Pulmonary artery endothelial cell (primary cell): ENCODE results near the gene LLGL2. TPM values are rescaled to one million over a fixed set of nuclear protein-coding genes. Genes with fewer than 3 reads are reported as not detected.
"Not testable (repeated sequence)": the region's sequence is repeated elsewhere in the genome, so short reads cannot be mapped to it uniquely, and the experiment has no call there.

Source experiments
- DNase-seq: peaks from one replicate; pipeline ENCODE4 v3.0.0-alpha.2; 2011; ENCODE audit warnings: low read depth, low spot score
- total RNA-seq: library from RNA; depleted of rRNA; stranded (reverse); fragments of >200 nt; gene quantifications from 2 replicates; pipeline ENCODE4 v1.2.3, GENCODE V29; 2014

Gene LLGL2
- total RNA-seq, 1 donor from 2014 or later: 3.2 TPM

DNA sequence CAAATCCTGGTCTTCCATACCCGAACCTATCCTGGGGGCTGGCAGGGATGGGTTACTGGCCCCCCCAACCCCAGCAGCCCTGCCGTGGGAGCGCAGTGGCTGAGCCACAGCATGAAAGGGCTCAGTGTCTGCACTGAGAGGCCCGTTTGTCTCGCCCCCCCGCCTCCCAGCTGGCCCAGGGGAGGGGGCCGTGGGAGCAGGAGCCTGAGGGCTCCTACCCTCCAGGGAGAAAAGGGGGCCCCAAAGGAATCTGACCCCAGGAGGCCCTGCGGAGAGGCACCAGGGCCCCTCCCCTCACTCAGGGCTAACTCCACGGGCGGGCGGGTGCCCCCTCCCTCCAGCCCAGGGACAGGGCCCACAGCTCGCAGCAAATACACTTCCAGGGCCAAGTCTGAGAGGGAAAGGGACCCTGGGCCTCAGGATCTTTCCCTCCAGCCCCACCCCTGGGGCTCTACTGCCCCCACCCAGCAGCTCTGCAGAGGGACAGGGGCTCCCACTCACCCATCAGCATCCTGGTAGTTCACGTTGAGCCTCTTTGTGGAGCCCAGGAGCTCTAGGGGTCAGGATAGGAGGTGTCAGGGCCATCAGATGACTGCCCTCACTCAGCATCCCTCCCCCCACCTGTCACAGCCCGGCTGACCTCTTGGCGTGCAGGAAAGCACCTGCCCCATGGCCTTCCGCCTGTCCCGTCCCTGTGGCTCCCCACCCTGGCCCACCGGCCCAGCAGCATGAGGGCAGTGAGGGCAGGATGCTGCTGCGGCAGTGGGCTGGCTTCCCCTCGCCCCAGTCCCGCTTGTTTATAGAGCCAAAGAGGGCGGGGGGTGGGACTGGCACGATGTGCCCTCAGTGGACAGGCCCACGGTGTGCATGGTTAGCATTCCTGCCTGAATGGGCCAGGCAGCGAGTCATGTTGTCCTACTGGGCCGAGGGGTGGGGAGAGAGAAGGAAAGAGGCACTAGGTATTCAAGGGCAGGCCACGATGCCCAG lies 17.5 kb upstream of the LLGL2 start:
- no peak for DNase-seq

DNA sequence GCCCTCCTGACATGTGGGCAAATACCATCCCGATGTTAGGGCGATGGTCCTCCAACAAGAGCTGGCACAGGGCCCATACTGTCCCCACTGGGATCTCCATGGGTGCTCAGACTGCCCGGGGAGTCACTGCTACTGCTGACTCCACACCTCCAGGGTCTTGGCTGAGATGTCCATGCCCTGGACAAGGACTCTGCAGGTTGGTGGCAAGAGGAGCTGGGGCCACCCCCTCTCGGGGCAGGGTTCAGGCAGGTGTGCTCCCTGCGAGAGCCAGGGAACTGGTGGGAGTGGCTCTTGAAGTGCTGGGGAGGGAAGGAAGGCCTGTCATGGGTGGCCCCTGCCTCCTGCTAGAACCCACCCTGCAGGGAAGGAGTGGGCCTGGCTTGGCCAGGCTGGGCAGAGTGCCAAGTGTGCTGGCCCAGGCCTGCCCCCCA lies 16.6 kb upstream of the LLGL2 start:
- DNase-seq: no peak

DNA sequence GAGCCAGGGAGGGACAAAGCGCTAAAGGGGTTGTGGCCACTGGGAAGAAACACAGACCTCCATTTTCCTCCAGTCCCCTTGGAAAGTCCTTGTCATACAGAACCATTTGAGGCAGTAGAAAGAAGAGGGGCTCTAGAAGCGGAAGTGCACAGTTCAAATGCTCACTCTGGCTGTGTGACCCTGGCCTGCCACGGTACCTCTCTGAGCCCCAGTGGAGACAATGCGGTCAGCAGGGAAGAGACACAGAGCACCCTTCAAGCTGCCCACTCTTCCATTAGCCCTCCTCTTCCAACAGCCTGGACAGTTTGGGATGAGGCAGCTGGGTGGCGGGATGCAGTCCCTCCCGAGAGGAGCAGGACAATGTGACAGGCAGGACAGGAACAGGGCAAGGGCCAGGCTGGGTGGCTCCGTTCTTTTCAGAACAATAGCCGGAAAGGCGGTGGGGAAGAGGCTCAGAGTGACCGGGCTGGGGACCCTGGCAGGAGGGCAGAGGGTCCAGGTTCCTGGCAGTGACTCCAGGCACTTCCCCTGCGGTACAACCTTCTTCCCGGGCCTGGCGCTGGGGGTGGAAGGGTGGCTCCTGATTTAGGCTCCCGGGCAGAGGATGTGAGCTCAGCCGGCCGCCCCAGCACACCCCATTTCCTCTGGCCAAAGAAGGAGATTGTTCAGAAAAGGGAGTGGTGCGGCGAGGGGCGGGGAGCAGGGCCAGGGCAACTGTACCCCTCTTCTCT lies 15.8 kb upstream of the LLGL2 start:
- DNase-seq: no peak

DNA sequence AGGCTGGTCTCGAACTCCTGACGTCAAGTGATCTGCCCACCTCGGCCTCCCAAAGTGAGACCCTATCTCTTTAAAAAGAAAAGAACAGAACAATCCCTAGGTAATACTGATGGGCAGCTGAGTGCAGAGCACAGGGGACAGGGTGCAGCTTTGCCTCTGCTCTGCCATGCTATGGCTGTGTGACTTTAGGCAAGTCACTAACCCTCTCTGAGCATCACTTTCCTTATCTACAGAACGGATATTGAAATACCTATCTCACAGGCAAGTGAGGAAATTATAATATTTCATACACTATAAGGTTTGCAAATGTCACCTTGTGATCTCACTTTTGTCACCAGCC lies 14.3 kb upstream of the LLGL2 start:
- no peak for DNase-seq

DNA sequence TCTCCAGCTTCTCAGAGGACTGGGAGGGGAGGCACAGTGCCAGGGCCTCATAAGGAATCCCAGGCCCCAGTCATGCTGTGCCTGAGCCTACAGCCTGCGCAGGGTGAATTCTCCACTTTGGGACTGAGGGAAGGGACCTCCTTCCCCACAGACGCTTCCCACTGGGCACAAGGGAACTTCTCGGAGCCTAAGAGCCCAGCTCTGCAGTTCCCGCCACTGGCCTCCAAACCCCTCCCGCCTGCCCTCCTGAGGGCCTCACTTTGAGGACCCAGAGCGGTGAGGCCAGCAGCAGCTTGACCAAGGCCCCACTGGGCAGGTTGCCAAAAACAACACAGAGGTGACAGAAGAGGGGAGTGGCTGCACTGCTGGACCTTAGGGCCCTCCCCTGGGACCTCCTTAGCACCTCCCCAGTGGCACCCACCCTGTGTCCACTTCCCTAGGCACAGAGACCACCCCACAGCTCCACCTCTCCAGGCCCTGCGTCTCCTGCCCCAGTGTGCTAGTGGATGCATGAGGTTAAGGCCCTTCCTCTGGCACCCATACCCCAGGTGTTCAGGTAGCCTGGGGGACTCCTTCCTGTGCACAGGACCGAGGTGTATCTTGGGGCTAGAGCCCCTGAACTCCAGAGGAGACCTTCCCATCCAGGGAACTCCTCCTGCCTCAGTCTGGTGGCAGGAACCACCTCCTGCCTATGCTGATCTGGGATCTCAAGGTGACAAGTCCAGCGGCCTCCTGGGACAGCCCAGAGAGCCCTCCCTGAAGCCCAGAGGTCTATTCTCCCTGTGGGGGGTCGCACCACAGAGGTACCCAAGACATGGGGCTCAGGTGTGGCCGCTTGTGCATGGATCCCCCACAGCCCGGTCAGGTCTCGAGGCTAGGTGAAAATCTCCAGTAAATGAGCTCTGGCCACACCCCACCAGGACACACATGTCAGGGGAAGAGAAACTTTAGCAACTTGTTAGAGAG lies 13.6 kb upstream of the LLGL2 start:
- DNase-seq: no peak

DNA sequence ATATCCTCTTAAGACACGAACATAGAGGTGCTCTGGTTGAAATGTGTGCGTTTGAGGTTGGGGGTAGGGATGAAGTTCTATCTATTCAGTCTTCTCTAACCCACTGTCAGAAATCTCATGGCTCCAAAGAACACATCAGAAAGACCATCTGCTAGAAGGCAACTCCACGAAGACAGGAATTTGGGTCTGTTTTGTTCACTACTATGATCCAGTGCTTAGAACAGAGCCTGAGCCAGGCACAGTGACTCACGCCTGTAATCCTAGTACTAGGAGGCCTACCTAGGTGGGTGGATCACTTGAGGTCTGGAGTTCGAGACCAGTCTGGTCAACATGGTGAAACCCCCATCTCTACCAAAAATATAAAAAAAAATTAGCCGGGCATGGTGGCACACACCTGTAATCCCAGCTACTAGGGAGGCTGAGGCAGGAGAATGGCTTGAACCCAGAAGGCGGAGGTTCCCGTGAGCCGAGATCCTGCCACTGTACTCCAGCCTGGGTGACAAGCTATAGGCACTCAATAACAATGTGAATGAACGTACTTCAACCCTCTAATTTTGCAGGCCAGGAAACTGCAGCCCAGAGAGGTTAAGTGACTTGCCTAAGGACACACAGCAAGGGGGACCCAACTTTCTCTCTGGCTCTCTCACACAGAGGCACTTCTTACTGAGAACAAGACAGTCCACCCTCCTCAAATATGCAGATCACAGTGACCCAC lies 12.4 kb upstream of the LLGL2 start:
- no peak for DNase-seq

DNA sequence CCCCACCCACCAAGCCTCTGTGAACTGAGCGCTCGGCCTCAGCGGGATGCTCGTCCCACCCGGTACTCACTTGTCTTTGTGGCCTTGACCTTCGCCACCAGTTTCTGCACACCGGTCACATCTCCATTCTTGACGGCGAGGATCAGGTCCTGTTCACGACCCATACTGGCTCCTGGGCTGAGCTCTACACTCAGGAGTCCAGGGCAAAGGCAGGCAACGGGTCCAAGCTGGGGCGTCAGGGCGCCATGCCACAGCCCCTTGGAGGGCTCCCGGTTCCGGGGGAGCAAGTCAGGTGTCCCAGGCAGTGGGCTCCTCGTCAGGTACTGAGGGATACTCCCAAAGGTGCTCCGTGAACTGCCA lies 11.9 kb upstream of the LLGL2 start:
- no peak for DNase-seq

DNA sequence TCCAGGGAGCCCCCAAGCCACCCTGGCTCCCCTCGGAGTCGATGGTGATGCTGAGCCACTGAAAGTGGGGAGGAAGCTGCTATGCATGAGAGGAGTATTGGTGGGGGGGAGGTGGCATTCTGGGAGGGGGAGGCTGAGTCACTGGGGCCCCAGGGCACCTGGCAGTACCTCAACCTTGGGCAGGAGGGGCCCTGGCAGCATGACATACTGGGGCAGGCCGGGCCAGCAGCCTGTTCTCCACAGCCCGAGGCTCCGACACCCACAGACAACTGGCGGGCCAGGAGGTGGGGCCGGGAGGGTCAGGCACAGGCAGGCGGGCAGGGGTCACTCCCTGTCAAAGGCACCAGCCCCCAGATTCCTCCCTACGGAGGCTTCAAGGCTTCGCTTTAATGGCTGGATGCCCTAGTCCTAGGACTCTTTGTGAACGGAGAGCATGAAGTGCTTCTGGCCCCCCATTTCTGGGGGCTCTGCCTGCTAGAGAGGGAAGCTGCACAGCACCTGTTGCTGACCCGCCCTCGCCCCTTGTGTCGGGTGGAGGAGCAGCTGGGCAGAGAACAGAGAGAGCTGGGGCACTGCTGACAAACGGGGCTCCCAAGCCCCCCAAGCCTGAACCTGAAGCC lies 11.1 kb upstream of the LLGL2 start:
- DNase-seq: no peak

DNA sequence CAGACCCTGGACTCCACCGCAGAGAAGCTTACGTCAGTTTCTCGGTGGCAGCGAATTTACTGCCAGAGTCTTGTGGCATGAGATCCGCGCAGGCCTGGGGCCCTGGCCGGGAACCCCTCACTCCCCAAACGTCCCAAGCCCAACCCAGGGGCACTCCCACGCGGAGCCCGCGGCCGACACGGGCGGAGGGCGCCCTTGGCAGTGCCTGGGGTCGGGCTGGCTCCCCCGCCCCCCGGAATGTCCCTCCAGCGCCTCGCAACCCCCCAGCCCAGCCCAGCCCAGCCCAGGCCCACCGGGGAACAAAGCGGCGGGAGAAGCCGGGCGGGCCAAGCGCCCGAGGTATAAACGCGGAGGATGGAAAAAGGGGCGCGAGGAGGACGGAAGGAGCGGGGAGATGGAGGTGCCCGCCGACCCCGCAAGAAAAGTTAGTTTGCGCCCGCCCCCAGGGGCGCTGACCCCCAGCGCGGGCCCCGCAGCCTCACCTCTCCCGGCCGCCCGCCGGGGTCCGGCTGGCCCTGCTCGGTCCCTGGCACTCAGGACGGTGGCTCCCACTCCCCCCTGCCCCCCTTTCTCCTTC lies 10.5 kb upstream of the LLGL2 start:
- no peak for DNase-seq

DNA sequence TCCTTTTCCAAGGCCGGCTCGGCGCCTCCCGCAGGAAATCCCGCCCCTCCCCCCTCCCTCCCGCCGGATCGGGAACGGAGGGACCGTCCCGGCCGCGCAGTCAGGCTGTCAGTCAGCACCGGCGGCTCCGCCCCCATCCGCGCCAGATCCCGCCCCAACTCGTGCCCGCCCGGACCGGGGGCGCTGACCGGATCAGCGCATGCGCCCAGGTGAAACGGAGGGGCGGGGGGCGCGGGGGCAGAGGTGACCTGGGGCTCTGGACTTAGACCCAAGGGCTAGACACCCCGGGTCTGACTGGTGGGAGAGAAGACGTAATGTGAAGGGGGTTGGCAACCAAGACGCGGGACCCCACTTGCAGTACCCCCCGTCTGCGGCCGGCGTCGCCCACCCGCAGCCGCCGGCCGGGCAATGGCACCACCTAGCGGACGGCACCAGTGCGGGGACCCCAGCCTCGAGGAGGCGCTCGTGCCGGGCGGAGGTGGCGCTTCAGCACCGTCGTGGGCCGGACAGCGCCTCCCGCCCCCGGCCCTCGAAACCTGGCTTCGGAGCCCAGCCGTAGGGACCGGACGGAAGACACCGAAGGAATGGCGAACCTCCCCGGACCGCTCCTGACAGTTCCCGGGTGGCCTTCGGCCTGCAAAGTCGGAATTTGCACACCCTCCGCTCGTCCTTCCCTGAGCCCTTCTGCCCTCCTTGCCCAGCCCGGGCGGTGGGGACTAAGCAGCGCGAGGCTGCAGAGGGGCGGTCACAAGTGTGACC lies 9.8 kb upstream of the LLGL2 start, which contains the start of gene CASKIN2:
TSS of gene CASKIN2 (minus strand) at position 42 of the 759 bp plus-strand sequence. CDS start 1,733 bp downstream, outside the sequence.
- DNase-seq: peak; percentile 71

DNA sequence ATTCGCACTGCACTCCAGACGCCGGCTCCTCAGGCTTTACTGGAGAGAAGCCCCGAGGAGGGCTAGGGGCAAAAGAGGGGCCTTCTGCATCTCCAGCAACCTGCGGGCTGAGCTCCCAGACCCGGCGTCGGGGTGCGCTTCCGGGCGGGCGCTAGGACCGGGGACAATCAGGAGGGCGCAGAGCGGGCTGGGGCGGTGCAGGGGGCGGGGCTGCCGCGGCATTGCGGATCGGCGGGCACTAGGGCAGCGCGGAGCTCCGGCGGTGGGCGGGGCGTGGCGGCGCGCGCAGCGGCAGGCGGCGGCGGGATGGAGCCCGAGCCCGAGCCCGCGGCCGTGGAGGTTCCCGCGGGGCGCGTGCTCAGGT lies 9.3 kb upstream of the LLGL2 start, which contains the start of gene TSEN54:
TSS of gene TSEN54 (plus strand) at position 274 of the 364 bp plus-strand sequence. CDS start at position 307, 33 bp downstream.
- peak; percentile 33 for DNase-seq

DNA sequence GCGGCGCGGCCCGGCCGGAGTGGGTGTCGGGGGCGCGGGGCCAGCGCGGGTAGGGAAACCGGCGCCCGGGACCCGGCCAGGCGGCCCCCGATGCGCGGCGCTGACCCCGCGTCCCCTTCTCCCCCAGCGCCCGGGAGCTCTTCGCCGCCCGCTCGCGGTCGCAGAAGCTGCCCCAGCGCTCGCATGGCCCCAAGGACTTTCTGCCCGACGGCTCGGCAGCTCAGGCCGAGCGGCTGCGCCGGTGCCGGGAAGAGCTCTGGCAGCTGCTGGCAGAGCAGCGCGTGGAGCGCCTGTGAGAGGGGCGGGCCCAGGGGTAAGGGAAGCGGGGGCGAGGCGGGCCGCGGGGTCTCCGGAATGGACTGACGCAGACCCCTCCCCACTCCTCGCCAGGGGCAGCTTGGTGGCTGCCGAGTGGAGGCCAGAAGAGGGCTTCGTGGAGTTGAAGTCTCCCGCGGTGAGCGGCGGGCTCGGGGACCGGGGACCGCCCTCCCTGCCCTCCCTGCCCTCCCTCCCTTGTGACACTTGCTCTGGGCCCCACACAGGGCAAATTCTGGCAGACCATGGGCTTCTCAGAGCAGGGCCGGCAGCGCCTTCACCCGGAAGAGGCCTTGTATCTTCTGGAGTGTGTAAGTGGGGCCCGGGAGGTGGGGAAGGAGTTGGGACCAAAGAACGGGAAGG lies 8.7 kb upstream of the LLGL2 start:
- no peak for DNase-seq

DNA sequence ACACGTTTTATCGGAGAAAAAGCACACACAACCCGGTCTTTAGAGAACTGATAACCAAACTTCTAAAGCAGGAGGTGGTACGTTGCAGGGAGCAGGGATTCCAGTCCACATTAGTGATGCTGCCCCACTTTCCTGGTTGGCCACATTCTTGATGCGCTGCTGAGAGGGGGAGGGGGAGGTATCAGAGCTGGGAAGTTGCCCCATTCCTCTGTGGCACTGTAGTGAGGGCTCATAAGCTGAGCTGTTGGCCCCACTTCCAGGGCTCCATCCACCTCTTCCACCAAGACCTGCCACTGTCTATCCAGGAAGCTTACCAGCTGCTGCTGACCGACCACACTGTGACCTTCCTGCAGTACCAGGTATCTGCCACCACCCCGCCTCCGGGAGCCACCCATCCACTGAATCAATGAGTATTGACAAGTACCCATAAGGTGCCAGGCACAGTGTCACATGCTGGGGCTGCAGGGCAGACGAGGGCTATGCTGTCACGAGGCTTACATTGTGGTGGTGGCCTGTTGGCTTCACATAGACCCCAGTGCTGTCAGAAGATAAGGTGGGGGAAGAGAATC lies 8.1 kb upstream of the LLGL2 start:
- no peak for DNase-seq

DNA sequence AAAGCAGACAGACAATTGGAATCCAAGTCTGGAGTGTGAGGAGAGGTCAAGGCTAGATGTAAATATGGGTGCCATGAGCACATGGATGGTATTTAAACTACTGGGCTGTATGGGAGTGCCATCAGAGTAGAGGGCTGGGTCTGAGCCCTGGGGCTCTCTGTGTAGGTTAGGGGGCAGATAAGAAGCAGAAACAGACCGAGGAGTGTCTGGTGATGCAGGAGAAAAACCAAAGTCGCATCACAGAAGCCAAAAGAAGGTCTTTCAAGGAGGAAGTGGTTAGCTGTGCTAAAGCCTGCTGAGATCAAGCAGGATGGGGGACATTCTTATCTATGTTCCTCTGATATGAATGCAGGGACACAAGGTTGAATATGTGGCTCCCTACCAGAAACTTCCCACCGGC lies 7.3 kb upstream of the LLGL2 start:
- DNase-seq: no peak

DNA sequence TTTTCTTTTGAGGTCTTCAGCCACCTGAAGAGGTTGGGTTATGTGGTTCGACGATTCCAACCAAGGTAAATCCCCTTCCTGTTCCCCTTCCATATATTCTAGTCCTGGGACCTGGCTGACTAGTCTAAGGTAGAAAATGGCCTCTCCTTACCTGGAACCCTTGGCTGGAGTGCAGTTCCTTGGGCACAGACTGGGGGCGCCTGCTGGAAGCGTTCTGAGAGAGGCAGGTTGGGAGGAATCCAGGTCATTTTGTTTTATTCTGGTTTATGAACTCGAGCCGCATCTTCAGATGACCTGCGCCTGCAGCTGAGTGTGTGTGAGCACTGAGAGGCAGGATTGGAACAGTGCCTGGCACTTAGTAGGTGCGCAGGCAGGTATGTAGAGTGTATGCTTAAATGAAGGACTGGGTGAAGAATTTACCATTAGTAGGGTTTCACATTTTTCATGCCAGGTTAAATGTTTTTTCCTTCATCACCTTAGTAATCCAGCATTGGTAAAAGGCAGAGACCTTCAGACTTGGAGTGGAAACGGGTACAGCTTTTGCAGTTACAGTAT lies 6.4 kb upstream of the LLGL2 start:
- no peak for DNase-seq

DNA sequence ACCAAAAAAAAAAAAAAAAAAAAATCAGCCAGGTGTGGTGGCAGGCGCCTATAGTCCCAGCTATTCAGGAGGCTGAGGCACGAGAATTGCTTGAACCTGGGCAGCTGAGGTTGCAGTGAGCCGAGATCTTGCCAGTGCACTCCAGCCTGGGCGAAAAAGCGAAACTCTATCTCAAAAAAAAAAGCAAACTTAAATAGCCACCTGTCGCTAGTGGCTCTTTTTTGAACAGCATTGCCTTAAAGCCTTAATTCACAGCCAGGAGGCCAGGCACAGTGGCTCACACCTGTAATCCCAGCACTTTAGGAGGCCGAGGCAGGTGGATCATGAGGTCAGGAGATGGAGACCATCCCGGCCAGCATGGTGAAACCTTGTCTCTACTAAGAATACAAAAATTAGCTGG lies 5.1 kb upstream of the LLGL2 start:
- DNase-seq: not testable (repeated sequence)

DNA sequence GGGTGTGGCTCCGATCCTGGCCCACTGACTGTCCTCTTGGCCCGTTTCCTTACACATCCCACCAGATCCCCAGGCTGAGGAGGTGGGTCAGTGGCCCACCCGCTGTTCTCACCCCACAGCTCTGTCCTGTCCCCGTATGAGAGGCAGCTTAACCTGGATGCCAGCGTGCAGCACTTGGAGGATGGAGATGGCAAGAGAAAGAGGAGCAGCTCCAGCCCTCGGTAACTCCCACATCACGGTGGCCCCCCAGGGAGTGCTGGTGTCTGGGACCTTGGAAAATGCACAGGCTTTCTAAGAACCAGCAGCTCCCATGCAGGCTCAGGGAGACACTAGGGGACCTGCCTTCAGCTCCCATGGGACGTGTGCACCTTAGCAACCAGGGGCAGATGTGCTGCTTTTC lies 4.2 kb upstream of the LLGL2 start:
- no peak for DNase-seq
